Keratinocyte (primary cell): Measurements from ENCODE around the gene IL1RAPL2. TPM values are rescaled to one million over a fixed set of nuclear protein-coding genes. Genes with fewer than 3 reads are reported as not detected.
A peak's percentile ranks its signal among the peaks of the same experiment; 100 is the strongest.

ENCODE experiments used
- DNase-seq: peaks from one replicate; pipeline ENCODE4 v3.0.0-alpha.2; 2011; ENCODE audit warnings: low read depth, missing footprints, low spot score
- FAIRE-seq: peaks from 2 replicates; lab custom pipeline; 2011; peaks lifted over from hg19 to GRCh38; lab: Jason Lieb, UNC
- H2AFZ ChIP-seq: 2 replicates; pipeline ENCODE4 v1.6.0; 2012; ENCODE audit warnings: low read length, control low read depth, inconsistent platforms; ENCODE audit not compliant: control insufficient read depth
- H3K27ac ChIP-seq: 2 replicates; pipeline ENCODE4 v1.5.1; 2011; ENCODE audit warnings: low read length; ENCODE audit not compliant: control insufficient read depth, insufficient read depth
- H3K27me3 ChIP-seq: 3 replicates; pipeline ENCODE4 v1.6.0; 2011; ENCODE audit warnings: low read length; ENCODE audit not compliant: control insufficient read depth, insufficient read depth; ENCODE audit errors: extremely low read depth
- H3K36me3 ChIP-seq, 2 experiments: 2 replicates in 1 of 2; 3 replicates in 1 of 2; pipeline ENCODE4 v1.5.1; 2011; ENCODE audit warnings: low read length in 2 of 2, mild to moderate bottlenecking in 1 of 2; ENCODE audit not compliant: control insufficient read depth in 2 of 2, insufficient read depth in 2 of 2; ENCODE audit errors: extremely low read depth in 1 of 2
- H3K4me1 ChIP-seq: 3 replicates; pipeline ENCODE4 v1.5.1; 2011; ENCODE audit warnings: low read length; ENCODE audit not compliant: control insufficient read depth, insufficient read depth; ENCODE audit errors: extremely low read depth
- H3K4me2 ChIP-seq: 3 replicates; pipeline ENCODE4 v1.6.0; 2011; ENCODE audit warnings: low read depth, low read length; ENCODE audit not compliant: control insufficient read depth, insufficient read depth; ENCODE audit errors: extremely low read depth
- H3K4me3 ChIP-seq, 3 experiments: fragments of 200-600 bp in 1 of 3; sonication (generic) in 1 of 3; 2 replicates in 2 of 3; 3 replicates in 1 of 3; pipeline ENCODE4 v1.5.1; 2011 to 2016; ENCODE audit warnings: low read length in 3 of 3, mild to moderate bottlenecking in 3 of 3, control low read depth in 2 of 3, inconsistent platforms in 1 of 3, low read depth in 1 of 3, mixed read lengths in 1 of 3, mixed run types in 1 of 3, moderate library complexity in 1 of 3; ENCODE audit not compliant: control insufficient read depth in 2 of 3, insufficient read depth in 2 of 3; ENCODE audit errors: extremely low read depth in 1 of 3
- H3K79me2 ChIP-seq: 2 replicates; pipeline ENCODE4 v1.6.0; 2012; ENCODE audit warnings: low read length; ENCODE audit not compliant: control insufficient read depth, insufficient read depth
- H3K9ac ChIP-seq: 3 replicates; pipeline ENCODE4 v1.6.0; 2011; ENCODE audit warnings: low read length; ENCODE audit not compliant: control insufficient read depth, insufficient read depth; ENCODE audit errors: extremely low read depth
- H3K9me1 ChIP-seq: 3 replicates; pipeline ENCODE4 v1.6.0; 2011; ENCODE audit warnings: low read length; ENCODE audit not compliant: control insufficient read depth, insufficient read depth; ENCODE audit errors: extremely low read depth
- H3K9me3 ChIP-seq: 2 replicates; pipeline ENCODE4 v1.5.1; 2012; ENCODE audit warnings: low read depth, low read length; ENCODE audit not compliant: control insufficient read depth
- H4K20me1 ChIP-seq: 3 replicates; pipeline ENCODE4 v1.6.0; 2011; ENCODE audit warnings: low read length; ENCODE audit not compliant: control insufficient read depth, insufficient read depth; ENCODE audit errors: extremely low read depth
- EZH2 ChIP-seq: IDR thresholded peaks from one replicate; pipeline ENCODE4 v1.6.1; 2012; ENCODE audit warnings: inconsistent platforms, mild to moderate bottlenecking, low read length, moderate library complexity
- dilution Hi-C: fragments of 300-500 bp; cut with MboI; formaldehyde crosslinking; loops from one replicate; pipeline ENCODE4 v1.7.0; 2020; ENCODE audit warnings: low sequenced_read_pairs; ENCODE audit not compliant: extremely low pct_ligation_motif_present
- polyA plus RNA-seq, 5 experiments: library from polyadenylated mRNA; depleted of rRNA in 3 of 5; stranded (reverse) in 3 of 5; stranded (forward) in 1 of 5; unstranded in 1 of 5; fragments of >200 nt; gene quantifications; 1 replicate in 1 of 5; 2 replicates in 3 of 5; 3 replicates in 1 of 5; pipeline versions ENCODE4 v1.2.1 to v1.2.3, GENCODE V29; 2011 to 2012; ENCODE audit warnings: missing spikeins in 2 of 5, low read depth in 1 of 5, low replicate concordance in 1 of 5
- TF ChIP-seq, protein P1 (sequence below), 3 experiments: IDR thresholded peaks in 1 of 3; conservative IDR thresholded peaks in 1 of 3; optimal IDR thresholded peaks in 1 of 3; 2 replicates in 2 of 3; 3 replicates in 1 of 3; pipeline versions ENCODE3 to v1.5.1; 2011; ENCODE audit warnings: low read length in 3 of 3, mild to moderate bottlenecking in 3 of 3, moderate library complexity in 2 of 3, control low read depth in 1 of 3, inconsistent platforms in 1 of 3; ENCODE audit not compliant: insufficient read depth in 2 of 3; ENCODE audit errors: extremely low read depth in 1 of 3

IL1RAPL2 gene
- polyA plus RNA-seq, 1 donor (not counting 4 experiments of a cell fraction or from before 2014, with no cell fraction given), result 0.24 TPM

DNA sequence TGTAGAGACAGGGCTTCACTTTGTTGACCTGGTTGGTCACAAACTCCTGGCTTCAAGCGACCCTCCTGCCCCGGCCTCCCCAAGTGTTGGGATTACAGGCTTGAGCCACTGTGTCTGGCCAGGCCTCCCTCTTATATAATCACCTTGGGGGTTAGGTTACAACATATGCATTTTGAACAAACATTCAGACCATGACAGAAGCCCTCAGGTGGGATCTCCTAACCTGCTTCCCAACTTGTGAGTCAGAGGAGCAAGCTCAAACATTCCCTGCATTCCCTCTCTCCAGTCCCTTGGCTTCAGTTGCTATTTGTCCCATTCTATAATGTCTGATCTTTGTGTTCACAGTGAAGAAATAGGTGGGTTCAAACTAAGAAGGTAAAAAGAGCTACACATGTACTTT is 1179.9 kb downstream of the IL1RAPL2 start:
- peak overlapping the region; percentile 28 for H3K4me2 ChIP-seq
- no peaks in the 10 kb centered on the region for H3K36me3 ChIP-seq
- FAIRE-seq, result peak; percentile 84
- no peaks in the 10 kb centered on the region for H3K9me1 ChIP-seq
- peaks cover 14% of the 10 kb centered on the region for H3K4me1 ChIP-seq
- H3K9ac ChIP-seq, result no peak overlapping the region
- no peak overlapping the region for H3K4me3 ChIP-seq
- H2AFZ ChIP-seq, result no peak overlapping the region
- H3K79me2 ChIP-seq, result no peaks in the 10 kb centered on the region
- dilution Hi-C loops, result no loop called here
- DNase-seq, result peak; percentile 15
- no peaks in the 10 kb centered on the region for H4K20me1 ChIP-seq
- no peaks in the 10 kb centered on the region for H3K9me3 ChIP-seq
- no peaks in the 10 kb centered on the region for H3K27me3 ChIP-seq
- TF ChIP-seq, protein P1, sequence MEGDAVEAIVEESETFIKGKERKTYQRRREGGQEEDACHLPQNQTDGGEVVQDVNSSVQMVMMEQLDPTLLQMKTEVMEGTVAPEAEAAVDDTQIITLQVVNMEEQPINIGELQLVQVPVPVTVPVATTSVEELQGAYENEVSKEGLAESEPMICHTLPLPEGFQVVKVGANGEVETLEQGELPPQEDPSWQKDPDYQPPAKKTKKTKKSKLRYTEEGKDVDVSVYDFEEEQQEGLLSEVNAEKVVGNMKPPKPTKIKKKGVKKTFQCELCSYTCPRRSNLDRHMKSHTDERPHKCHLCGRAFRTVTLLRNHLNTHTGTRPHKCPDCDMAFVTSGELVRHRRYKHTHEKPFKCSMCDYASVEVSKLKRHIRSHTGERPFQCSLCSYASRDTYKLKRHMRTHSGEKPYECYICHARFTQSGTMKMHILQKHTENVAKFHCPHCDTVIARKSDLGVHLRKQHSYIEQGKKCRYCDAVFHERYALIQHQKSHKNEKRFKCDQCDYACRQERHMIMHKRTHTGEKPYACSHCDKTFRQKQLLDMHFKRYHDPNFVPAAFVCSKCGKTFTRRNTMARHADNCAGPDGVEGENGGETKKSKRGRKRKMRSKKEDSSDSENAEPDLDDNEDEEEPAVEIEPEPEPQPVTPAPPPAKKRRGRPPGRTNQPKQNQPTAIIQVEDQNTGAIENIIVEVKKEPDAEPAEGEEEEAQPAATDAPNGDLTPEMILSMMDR (optimal IDR thresholded peaks at IDR 0.05 in 1 of 3, IDR thresholded peaks at IDR 0.05 in 1 of 3, conservative IDR thresholded peaks at IDR 0.05 in 1 of 3; ENCODE audit: extremely low read depth in 1 of 3, insufficient read depth in 2 of 3, low read length in 3 of 3), result no peak
- TF ChIP-seq EZH2, result no peak
- no peak overlapping the region for H3K27ac ChIP-seq

DNA sequence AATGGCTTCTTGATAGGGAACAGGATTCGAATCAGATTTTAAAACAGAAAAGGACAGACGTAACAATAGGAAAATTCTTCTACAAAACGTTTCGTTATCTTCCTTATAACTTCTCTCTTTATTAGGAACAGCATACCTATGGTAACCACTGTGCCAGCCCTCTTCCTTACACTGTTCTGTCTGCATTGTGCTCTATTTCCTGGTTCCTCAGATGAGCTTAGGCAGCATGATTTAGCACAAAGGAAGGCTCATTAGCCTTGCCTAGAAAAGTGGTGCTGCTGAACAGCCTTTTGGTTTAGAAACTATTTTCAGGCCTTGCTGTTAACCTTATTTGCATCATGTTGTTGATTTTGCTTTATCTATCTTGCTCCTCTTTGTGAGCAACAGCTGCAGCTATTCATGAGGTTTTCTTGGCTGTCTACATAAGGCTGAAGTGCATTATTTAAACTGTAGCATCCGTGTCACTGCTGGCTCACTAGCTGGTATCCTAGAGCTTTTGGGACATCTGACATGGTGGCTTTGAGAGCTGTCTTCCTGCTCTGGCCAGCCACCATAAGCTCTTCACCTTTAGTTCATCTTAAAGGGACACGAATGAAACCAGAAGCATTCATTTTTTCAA is 1186.4 kb downstream of the IL1RAPL2 start:
- H3K27ac ChIP-seq, result no peak overlapping the region
- H3K4me1 ChIP-seq, result no peaks in the 10 kb centered on the region
- H3K9ac ChIP-seq, result no peak overlapping the region
- no peak overlapping the region for H3K4me2 ChIP-seq
- H3K9me3 ChIP-seq, result no peaks in the 10 kb centered on the region
- no peaks in the 10 kb centered on the region for H3K79me2 ChIP-seq
- H3K9me1 ChIP-seq, result no peaks in the 10 kb centered on the region
- FAIRE-seq (no peak), DNase-seq (no peak)
- no peak overlapping the region for H3K4me3 ChIP-seq
- no peaks in the 10 kb centered on the region for H3K27me3 ChIP-seq
- dilution Hi-C loops, result no loop called here
- H3K36me3 ChIP-seq, result no peaks in the 10 kb centered on the region
- no peak overlapping the region for H2AFZ ChIP-seq
- no peak for TF ChIP-seq EZH2
- TF ChIP-seq, protein P1 (optimal IDR thresholded peaks at IDR 0.05 in 1 of 3, IDR thresholded peaks at IDR 0.05 in 1 of 3, conservative IDR thresholded peaks at IDR 0.05 in 1 of 3; ENCODE audit: extremely low read depth in 1 of 3, insufficient read depth in 2 of 3, low read length in 3 of 3), result no peak
- no peaks in the 10 kb centered on the region for H4K20me1 ChIP-seq
